ENCODE data around the gene SERINC4. TPM values are rescaled to one million over a fixed set of nuclear protein-coding genes. Genes with fewer than 3 reads are reported as not detected.

Gene SERINC4
- total RNA-seq, 1 donor from 2014 or later, result not detected

DNA sequence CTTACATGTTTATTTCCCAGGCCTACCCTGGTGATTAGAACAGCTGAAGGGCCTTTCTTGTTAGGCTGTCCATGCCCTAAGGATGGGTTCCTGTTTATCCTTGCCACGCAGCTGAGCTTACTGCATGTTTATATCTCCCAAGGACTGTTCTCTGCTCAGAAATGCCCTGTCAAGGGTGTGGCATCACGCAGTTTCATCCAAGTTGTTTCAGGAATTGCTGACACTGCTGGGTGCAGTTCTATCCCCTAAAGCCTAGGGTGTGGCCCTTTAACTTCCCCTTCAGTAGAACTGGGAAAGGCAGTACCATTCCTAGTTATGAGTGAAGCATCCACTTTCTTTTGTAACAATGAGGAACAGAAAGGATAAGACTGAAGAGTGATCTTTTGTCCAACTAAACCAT lies 28.2 kb downstream of the SERINC4 start:
- Histone ChIP-seq H3K4me3 (no peak overlapping the region), H3K36me3 (peaks cover 72% of the 10 kb centered on the region), H3K27me3 (ENCODE audit: low read depth) (no peaks in the 10 kb centered on the region), H3K9me3 (no peaks in the 10 kb centered on the region), H3K27ac (no peak overlapping the region), H3K4me1 (peaks cover 14% of the 10 kb centered on the region)
- DNase-seq (no peak), ATAC-seq (no peak)
- TF ChIP-seq, protein P1, sequence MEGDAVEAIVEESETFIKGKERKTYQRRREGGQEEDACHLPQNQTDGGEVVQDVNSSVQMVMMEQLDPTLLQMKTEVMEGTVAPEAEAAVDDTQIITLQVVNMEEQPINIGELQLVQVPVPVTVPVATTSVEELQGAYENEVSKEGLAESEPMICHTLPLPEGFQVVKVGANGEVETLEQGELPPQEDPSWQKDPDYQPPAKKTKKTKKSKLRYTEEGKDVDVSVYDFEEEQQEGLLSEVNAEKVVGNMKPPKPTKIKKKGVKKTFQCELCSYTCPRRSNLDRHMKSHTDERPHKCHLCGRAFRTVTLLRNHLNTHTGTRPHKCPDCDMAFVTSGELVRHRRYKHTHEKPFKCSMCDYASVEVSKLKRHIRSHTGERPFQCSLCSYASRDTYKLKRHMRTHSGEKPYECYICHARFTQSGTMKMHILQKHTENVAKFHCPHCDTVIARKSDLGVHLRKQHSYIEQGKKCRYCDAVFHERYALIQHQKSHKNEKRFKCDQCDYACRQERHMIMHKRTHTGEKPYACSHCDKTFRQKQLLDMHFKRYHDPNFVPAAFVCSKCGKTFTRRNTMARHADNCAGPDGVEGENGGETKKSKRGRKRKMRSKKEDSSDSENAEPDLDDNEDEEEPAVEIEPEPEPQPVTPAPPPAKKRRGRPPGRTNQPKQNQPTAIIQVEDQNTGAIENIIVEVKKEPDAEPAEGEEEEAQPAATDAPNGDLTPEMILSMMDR (IDR thresholded peaks at IDR 0.05), result no peak
- intact Hi-C loops (cut with DNase I), result no loop called here

- Histone ChIP-seq H3K4me3 (no peak overlapping the region), H3K27me3 (ENCODE audit: low read depth) (no peaks in the 10 kb centered on the region), H3K36me3 (peaks cover 93% of the 10 kb centered on the region), H3K4me1 (no peaks in the 10 kb centered on the region), H3K27ac (no peak overlapping the region), H3K9me3 (no peaks in the 10 kb centered on the region)
- ATAC-seq (peak; percentile 79 to 82), DNase-seq (peak; percentile 55)
- TF ChIP-seq, protein P1 (IDR thresholded peaks at IDR 0.05), result peak; percentile 69
- intact Hi-C loops (cut with DNase I), result no loop called here
These were observed 30.3 kb downstream of the SERINC4 start for GRCh38 chr15:43769584-43770228.

DNA sequence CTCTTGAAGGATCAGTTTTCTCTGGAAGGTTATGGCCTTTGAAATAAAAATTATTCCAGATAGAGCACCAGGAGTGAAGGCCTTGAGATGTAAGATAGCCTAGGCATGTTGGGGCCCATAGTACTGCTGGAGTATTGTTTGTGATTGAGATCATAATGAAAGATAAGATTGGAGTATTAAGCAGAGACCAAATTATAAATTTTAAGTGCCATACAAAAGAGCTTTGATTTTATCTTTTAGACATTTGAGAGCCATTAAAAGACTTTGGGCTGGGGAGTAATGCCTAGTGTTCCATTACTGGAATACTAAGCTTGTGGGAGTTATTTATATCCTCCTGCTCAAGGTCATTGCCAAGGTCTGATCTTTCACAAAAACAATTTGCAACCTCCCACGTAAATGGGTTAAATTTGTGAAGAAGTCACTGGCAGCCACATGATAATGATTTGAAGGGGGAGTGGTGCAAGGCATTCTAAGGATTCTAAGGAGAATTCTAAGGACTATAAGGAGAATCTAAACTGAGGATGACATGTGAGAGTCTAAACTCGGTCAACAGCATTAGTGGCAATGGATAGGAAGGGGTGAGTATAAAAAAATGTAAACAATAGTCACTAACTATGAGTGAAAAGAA lies 36.1 kb downstream of the SERINC4 start:
- no peak for DNase-seq
- Histone ChIP-seq H3K4me3 (no peak overlapping the region), H3K27ac (no peak overlapping the region), H3K4me1 (no peaks in the 10 kb centered on the region), H3K9me3 (no peaks in the 10 kb centered on the region), H3K27me3 (ENCODE audit: low read depth) (no peaks in the 10 kb centered on the region), H3K36me3 (peaks cover 100% of the 10 kb centered on the region)
- intact Hi-C loops (cut with DNase I), result no loop called here
- TF ChIP-seq, protein P1 (IDR thresholded peaks at IDR 0.05), result no peak
- no peak for ATAC-seq

DNA sequence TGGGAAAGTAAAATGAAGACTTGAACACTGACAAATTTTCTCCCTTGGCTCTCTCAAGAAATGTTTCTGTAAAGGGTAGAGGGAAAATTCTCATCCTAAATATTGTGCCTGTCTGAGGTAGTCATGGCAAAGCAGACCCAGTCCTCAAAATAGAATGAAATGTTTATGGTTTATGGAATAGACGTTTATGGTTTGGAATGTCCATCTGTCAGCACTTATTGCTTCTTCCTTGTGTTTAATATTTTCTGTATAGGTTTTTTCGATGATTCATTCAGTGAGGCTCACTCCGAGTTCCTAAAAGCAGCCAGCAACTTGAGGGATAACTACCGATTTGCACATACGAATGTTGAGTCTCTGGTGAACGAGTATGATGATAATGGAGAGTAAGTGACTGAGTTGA lies 37.2 kb downstream of the SERINC4 start:
- DNase-seq (no peak), ATAC-seq (no peak)
- Histone ChIP-seq H3K4me3 (no peak overlapping the region), H3K27ac (no peak overlapping the region), H3K4me1 (no peaks in the 10 kb centered on the region), H3K9me3 (no peaks in the 10 kb centered on the region), H3K36me3 (peaks cover 100% of the 10 kb centered on the region), H3K27me3 (ENCODE audit: low read depth) (no peaks in the 10 kb centered on the region)
- TF ChIP-seq, protein P1 (IDR thresholded peaks at IDR 0.05), result no peak
- intact Hi-C loops (cut with DNase I), result no loop called here

- no peaks in the 10 kb centered on the region for H3K9me3 ChIP-seq
- no peak overlapping the region for H3K4me3 ChIP-seq
- TF ChIP-seq, protein P1 (IDR thresholded peaks at IDR 0.05), result no peak
- no peaks in the 10 kb centered on the region for H3K27me3 ChIP-seq (ENCODE audit: low read depth)
- DNase-seq (no peak), ATAC-seq (no peak)
- H3K27ac ChIP-seq, result no peak overlapping the region
- peaks cover 54% of the 10 kb centered on the region for H3K36me3 ChIP-seq
- intact Hi-C loops (cut with DNase I), result no loop called here
- H3K4me1 ChIP-seq, result peaks cover 54% of the 10 kb centered on the region
These were observed 48.1 kb downstream of the SERINC4 start for GRCh38 chr15:43751885-43752284.

Data from lower lobe of right lung (tissue), 2 donors.